Neuronal stem cell (in vitro differentiated cells): ENCODE data around the gene MRPL24.

Source experiments
- DNase-seq: peaks from one replicate; pipeline ENCODE4 v3.0.0-alpha.2; 2013; ENCODE audit warnings: low spot score
- H2AFZ ChIP-seq: one replicate; pipeline ENCODE4 v1.6.1; 2013; ENCODE audit warnings: mild to moderate bottlenecking, low read length, inconsistent platforms
- H2AK5ac ChIP-seq: 2 replicates; pipeline ENCODE4 v1.6.1; 2013; ENCODE audit warnings: low read depth, mild to moderate bottlenecking, inconsistent platforms, low read length, moderate library complexity, mixed read lengths
- H2BK120ac ChIP-seq: 2 replicates; pipeline ENCODE4 v1.6.1; 2013; ENCODE audit warnings: low read depth, mild to moderate bottlenecking, inconsistent platforms, low read length, moderate library complexity, mixed read lengths
- H2BK12ac ChIP-seq: one replicate; pipeline ENCODE4 v1.6.1; 2013; ENCODE audit warnings: low read length, inconsistent platforms
- H2BK15ac ChIP-seq: 2 replicates; pipeline ENCODE4 v1.6.1; 2013; ENCODE audit warnings: mild to moderate bottlenecking, low read length, inconsistent platforms, mixed read lengths
- H2BK5ac ChIP-seq: one replicate; pipeline ENCODE4 v1.6.1; 2013; ENCODE audit warnings: inconsistent platforms, mild to moderate bottlenecking, low read length, moderate library complexity
- H3K14ac ChIP-seq: one replicate; pipeline ENCODE4 v1.6.1; 2013; ENCODE audit warnings: low read length, inconsistent platforms
- H3K18ac ChIP-seq: 2 replicates; pipeline ENCODE4 v1.6.1; 2013; ENCODE audit warnings: low read length, inconsistent platforms
- H3K23ac ChIP-seq: 2 replicates; pipeline ENCODE4 v1.6.1; 2013; ENCODE audit warnings: low read depth, mild to moderate bottlenecking, mixed read lengths, low read length, inconsistent platforms; ENCODE audit not compliant: poor library complexity
- H3K27ac ChIP-seq: replicated peaks from 3 replicates; pipeline ENCODE4 v1.5.1; 2013; ENCODE audit warnings: low read length, inconsistent platforms
- H3K27me3 ChIP-seq, 3 experiments: 2 replicates each; pipeline ENCODE4 v1.6.1; 2013; ENCODE audit warnings: low read length in 3 of 3, mild to moderate bottlenecking in 2 of 3, inconsistent platforms in 1 of 3, low read depth in 1 of 3, mixed read lengths in 1 of 3, moderate library complexity in 1 of 3; ENCODE audit not compliant: control insufficient read depth in 3 of 3, insufficient read depth in 3 of 3
- H3K36me3 ChIP-seq, 2 donors: replicated peaks in 1 of 2; 2 replicates each; pipeline ENCODE4 v1.6.1; 2013; ENCODE audit warnings: low read length in 2 of 2; ENCODE audit not compliant: control insufficient read depth in 2 of 2, insufficient read depth in 2 of 2
- H3K4ac ChIP-seq: 2 replicates; pipeline ENCODE4 v1.6.1; 2013; ENCODE audit warnings: inconsistent platforms, mild to moderate bottlenecking, low read length, moderate library complexity
- H3K4me1 ChIP-seq, 2 donors: 1 replicate in 1 of 2; 2 replicates in 1 of 2; pipeline ENCODE4 v1.6.1; 2013; ENCODE audit warnings: low read length in 2 of 2, low read depth in 1 of 2; ENCODE audit not compliant: control insufficient read depth in 2 of 2, insufficient read depth in 1 of 2
- H3K4me2 ChIP-seq: one replicate; pipeline ENCODE4 v1.6.1; 2013; ENCODE audit warnings: mild to moderate bottlenecking, low read length, inconsistent platforms; ENCODE audit not compliant: insufficient read depth, poor library complexity, severe bottlenecking
- H3K4me3 ChIP-seq, 2 donors: 2 replicates each; pipeline ENCODE4 v1.5.1; 2013; ENCODE audit warnings: low read length in 2 of 2, mild to moderate bottlenecking in 2 of 2, inconsistent platforms in 1 of 2, moderate library complexity in 1 of 2
- H3K79me1 ChIP-seq: one replicate; pipeline ENCODE4 v1.6.1; 2013; ENCODE audit warnings: low read depth, mild to moderate bottlenecking, inconsistent platforms, low read length, moderate library complexity
- H3K9ac ChIP-seq: one replicate; pipeline ENCODE4 v1.6.1; 2013; ENCODE audit warnings: mild to moderate bottlenecking, low read depth, low read length, inconsistent platforms; ENCODE audit not compliant: poor library complexity
- H3K9me3 ChIP-seq, 2 donors: replicated peaks in 1 of 2; 2 replicates each; pipeline versions ENCODE3 to v1.6.1; 2013; ENCODE audit warnings: low read length in 2 of 2, mild to moderate bottlenecking in 2 of 2, inconsistent platforms in 1 of 2, low read depth in 1 of 2, mixed read lengths in 1 of 2, moderate library complexity in 1 of 2; ENCODE audit not compliant: control insufficient read depth in 2 of 2, insufficient read depth in 1 of 2
- H4K8ac ChIP-seq: one replicate; pipeline ENCODE4 v1.6.1; 2013; ENCODE audit warnings: low read depth, mild to moderate bottlenecking, inconsistent platforms, low read length, moderate library complexity
- H4K91ac ChIP-seq: one replicate; pipeline ENCODE4 v1.6.1; 2013; ENCODE audit warnings: low read length, low read depth, mild to moderate bottlenecking, inconsistent platforms; ENCODE audit not compliant: poor library complexity
- WGBS, 2 donors: extraction: QIAGEN DNeasy Blood & Tissue Kit; methylation state at CpG; one replicate each; pipeline ENCODE4 v1.1.7; 2013; ENCODE audit warnings: missing lambda C conversion rate in 2 of 2, mixed read lengths in 1 of 2; ENCODE audit not compliant: insufficient read length in 2 of 2, insufficient replicate concordance in 1 of 2; ENCODE audit errors: extremely low coverage in 2 of 2; 5-methylcytosine and 5-hydroxymethylcytosine counted together

The MRPL24 gene

GRCh38 chr1:156768610-156769295, 27.9 kb upstream of the MRPL24 start:
- no CpG with 5 or more reads among the region's 8 CpGs for WGBS, 2 donors
- no peak for DNase-seq
- H3K4me3 ChIP-seq: peak overlapping the region; percentile 83 to 93
- H3K27me3 ChIP-seq: no peaks in the 10 kb centered on the region
- H3K4me1 ChIP-seq: peaks cover 14 to 16% of the 10 kb centered on the region in 2 donors
- no peak overlapping the region for H4K8ac ChIP-seq
- H2BK15ac ChIP-seq: no peak overlapping the region
- H2BK5ac ChIP-seq: no peak overlapping the region
- H2AK5ac ChIP-seq: no peak overlapping the region
- H3K27ac ChIP-seq: no peak overlapping the region
- H3K18ac ChIP-seq: no peak overlapping the region
- H3K9ac ChIP-seq: peak overlapping the region; percentile 98
- no peak overlapping the region for H2AFZ ChIP-seq
- H3K9me3 ChIP-seq: no peaks in the 10 kb centered on the region
- no peak overlapping the region for H4K91ac ChIP-seq
- no peak overlapping the region for H3K23ac ChIP-seq
- no peak overlapping the region for H3K4ac ChIP-seq
- peaks cover 9% of the 10 kb centered on the region for H3K79me1 ChIP-seq
- no peak overlapping the region for H2BK12ac ChIP-seq
- no peak overlapping the region for H3K14ac ChIP-seq
- H3K4me2 ChIP-seq: peak overlapping the region; percentile 79
- H2BK120ac ChIP-seq: no peak overlapping the region
- H3K36me3 ChIP-seq: peaks cover 5 to 48% of the 10 kb centered on the region in 2 donors

DNA sequence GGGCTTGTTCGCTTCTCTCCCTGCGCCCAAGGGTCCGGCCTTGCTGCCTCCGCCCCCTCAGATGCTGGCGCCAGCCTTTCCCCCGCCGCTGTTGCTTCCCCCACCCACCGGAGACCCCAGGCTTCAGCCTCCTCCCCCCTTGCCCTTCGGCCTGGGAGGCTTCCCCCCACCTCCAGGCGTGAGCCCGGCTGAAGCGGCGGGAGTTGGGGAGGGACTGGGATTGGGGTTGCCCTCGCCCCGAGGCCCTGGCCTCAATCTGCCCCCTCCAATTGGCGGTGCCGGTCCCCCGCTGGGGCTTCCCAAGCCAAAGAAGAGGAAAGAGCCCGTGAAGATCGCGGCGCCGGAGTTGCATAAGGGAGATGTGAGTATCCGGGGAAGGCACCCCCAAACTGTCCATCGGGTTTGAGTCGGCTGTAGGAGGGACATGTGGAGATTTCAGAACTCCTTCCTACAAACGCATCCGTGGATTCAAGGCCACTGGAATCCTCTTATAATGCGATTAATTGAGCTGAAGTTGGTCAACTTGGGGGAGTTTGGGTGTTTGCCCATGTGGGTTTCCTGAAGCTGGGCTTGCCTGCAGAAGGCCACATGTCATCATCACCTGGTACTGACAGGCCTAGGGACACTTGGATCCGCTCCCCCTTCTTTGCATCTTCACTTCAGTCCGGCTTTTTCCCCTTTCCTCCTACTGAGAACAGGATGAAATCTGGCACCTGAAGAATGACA, 27.2 kb upstream of the MRPL24 start:
- peaks cover 5 to 41% of the 10 kb centered on the region in 2 donors for H3K36me3 ChIP-seq
- H3K9ac ChIP-seq: peak overlapping the region; percentile 98
- peak overlapping the region; percentile 71 for H3K27ac ChIP-seq
- no peak overlapping the region for H4K8ac ChIP-seq
- DNase-seq: peak; percentile 49
- H3K4me3 ChIP-seq: peak overlapping the region; percentile 83 to 93
- H2AK5ac ChIP-seq: peak overlapping the region; percentile 86
- peak overlapping the region; percentile 57 for H2AFZ ChIP-seq
- no peak overlapping the region for H2BK12ac ChIP-seq
- peak overlapping the region; percentile 87 for H3K23ac ChIP-seq
- peak overlapping the region; percentile 72 for H3K14ac ChIP-seq
- H3K9me3 ChIP-seq: no peaks in the 10 kb centered on the region
- no peak overlapping the region for H3K4ac ChIP-seq
- peak overlapping the region; percentile 96 for H3K18ac ChIP-seq
- H3K4me2 ChIP-seq: peak overlapping the region; percentile 79
- H3K79me1 ChIP-seq: peaks cover 4% of the 10 kb centered on the region
- no peak overlapping the region for H2BK5ac ChIP-seq
- H3K4me1 ChIP-seq: peaks cover 14 to 16% of the 10 kb centered on the region in 2 donors
- no peak overlapping the region for H2BK120ac ChIP-seq
- no peaks in the 10 kb centered on the region for H3K27me3 ChIP-seq
- H2BK15ac ChIP-seq: no peak overlapping the region
- WGBS, 2 donors: no CpG with 5 or more reads among the region's 31 CpGs
- no peak overlapping the region for H4K91ac ChIP-seq

DNA sequence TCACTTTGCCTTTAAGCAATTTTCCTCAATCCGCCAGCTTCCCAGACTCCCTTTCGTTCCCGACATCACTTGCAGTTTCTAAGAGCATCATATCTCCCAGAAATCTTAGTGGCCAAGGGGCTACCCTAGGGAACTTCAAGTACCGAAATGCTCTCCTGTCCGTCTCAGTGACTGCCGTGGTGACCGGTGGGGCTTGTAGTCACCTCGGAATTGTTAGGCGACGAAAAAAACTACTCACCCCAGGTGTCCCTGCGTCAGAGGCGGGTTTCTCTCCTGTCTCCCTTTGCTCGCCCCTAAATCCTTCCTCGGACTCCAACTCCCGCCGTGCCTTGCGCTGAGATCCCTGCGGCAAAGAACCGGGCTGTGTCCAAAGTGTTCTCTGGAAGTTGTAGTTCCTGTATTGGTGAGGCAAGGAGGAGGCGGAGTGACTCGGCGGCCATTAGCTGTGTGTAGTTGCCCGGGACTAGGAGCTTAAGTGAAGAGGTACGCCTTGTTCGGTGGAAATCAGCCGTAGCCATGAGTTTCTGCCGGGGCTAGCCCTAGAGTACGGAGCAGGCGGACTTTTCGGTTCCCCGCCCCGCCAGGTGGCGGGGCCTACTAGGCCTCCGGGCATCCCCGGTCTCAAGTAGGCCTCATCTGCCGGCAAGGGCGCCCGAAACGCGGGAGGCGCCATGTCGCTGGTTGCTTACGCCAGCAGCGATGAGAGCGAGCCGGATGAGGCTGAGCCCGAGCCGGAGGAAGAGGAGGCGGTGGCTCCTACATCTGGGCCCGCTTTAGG, 26.4 kb upstream of the MRPL24 start, which contains the start of gene PRCC:
Gene PRCC, plus strand, starts transcription at position 435 of the 778 bp plus-strand sequence. Its CDS starts 237 bp downstream, at position 672.
- Histone ChIP-seq H3K18ac (peak within 1 kb of the TSS; percentile 96), H3K27ac (peak within 1 kb of the TSS; percentile 71)

More for the DNA sequence above, 26.4 kb upstream of the MRPL24 start, which contains the start of gene PRCC:
- Histone ChIP-seq H3K27me3 (no peaks in the 10 kb centered on the region), H4K91ac (no peak within 1 kb of the TSS), H3K4me1 (peaks cover 14 to 16% of the 10 kb centered on the region in 2 donors), H3K9me3 (no peaks in the 10 kb centered on the region), H2AFZ (peak within 1 kb of the TSS; percentile 79), H3K14ac (peak within 1 kb of the TSS; percentile 72), H3K36me3 (peaks cover 5 to 34% of the 10 kb centered on the region in 2 donors), H2BK12ac (no peak within 1 kb of the TSS), H3K9ac (peak within 1 kb of the TSS; percentile 98), H3K4me3 (peak within 1 kb of the TSS; percentile 83 to 93), H3K4me2 (peak within 1 kb of the TSS; percentile 79), H2AK5ac (peak within 1 kb of the TSS; percentile 86), H3K4ac (no peak within 1 kb of the TSS), H4K8ac (no peak within 1 kb of the TSS), H2BK120ac (no peak within 1 kb of the TSS), H2BK15ac (no peak within 1 kb of the TSS), H3K23ac (peak within 1 kb of the TSS; percentile 87), H2BK5ac (no peak within 1 kb of the TSS), H3K79me1 (peaks cover 4% of the 10 kb centered on the region)
- peak; percentile 99 for DNase-seq
- no CpG with 5 or more reads among the region's 50 CpGs for WGBS, 2 donors
